ENCODE data around the gene SCO2.

The SCO2 gene, protein sequence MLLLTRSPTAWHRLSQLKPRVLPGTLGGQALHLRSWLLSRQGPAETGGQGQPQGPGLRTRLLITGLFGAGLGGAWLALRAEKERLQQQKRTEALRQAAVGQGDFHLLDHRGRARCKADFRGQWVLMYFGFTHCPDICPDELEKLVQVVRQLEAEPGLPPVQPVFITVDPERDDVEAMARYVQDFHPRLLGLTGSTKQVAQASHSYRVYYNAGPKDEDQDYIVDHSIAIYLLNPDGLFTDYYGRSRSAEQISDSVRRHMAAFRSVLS

DNA sequence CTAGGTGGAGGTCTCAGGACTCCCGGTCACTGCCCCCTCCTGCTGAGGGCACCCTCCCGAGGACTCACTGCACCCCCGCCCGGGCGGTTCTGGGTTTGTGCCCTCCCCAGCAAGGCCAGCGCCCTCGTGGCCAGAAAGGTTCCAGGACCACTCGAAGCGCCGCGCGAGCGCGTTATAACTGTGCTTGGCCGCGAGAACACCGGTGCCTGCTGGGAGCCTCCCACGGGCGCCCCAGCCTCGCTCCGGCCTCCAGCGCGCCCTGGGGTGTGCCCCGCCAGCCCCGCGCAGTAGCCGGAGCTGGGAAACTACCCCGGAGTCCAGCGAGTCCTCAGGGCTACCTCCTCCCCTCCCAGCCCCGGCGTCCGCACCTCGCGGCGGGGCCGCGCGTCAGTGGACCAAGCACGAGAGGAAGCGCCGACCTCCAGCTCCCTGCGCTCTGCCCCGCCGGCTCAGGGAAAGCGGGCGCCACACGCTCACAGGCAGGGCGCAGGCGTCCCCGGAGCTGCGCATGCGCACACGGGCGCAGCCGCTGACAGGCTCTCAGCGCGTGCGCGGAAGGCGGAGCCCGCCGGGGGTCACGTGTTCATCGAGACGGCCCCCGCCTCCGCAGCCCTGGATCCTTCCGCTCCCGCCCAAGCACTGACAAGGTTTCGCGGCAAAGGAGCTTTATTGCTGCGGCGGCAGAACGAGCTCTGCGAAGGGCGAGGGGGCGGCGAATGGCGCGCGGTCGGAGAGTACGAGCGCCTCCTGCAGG is at the start of gene SCO2:
SCO2 (minus strand) TSS at position 495 of the 754 bp plus-strand sequence. CDS start 1,187 bp downstream, outside the sequence.
- Histone ChIP-seq H3K27me3 (ENCODE audit: control insufficient read depth, insufficient read depth, low read length) (no peaks in the 10 kb centered on the region), H3K4me1 (ENCODE audit: control insufficient read depth, insufficient read depth, low read length) (peaks cover 41% of the 10 kb centered on the region), H3K4me3 (ENCODE audit: low read length) (peak within 1 kb of the TSS; percentile 50), H3K36me3 (ENCODE audit: control insufficient read depth, insufficient read depth, low read length) (peaks cover 19% of the 10 kb centered on the region), H3K9ac (ENCODE audit: low read length) (peak within 1 kb of the TSS; percentile 70), H3K9me3 (ENCODE audit: control insufficient read depth, low read length) (no peaks in the 10 kb centered on the region)

DNA sequence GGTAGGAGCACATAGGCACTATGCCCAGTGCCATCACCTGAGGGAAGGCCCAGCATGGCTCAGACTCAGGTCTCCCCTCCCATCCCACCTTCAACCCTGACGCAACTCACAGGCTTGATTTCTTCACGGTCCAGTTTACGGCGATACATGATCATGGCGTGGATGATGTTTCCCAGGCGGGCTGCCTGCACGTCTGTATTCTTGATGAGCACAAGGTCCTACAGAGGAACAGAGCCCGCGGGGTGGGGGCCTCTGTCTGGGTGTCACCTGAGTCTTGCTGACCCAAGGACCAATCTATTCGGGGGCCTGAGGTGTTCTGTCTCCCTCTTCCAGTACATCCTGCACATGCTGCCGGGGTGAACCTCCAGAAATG is 49.0 kb upstream of the SCO2 start:
- Histone ChIP-seq H3K4me1 (ENCODE audit: control insufficient read depth, insufficient read depth, low read length) (peaks cover 15% of the 10 kb centered on the region), H3K4me3 (ENCODE audit: low read length) (no peak overlapping the region), H3K9ac (ENCODE audit: low read length) (no peak overlapping the region), H3K9me3 (ENCODE audit: control insufficient read depth, low read length) (no peaks in the 10 kb centered on the region), H3K36me3 (ENCODE audit: control insufficient read depth, insufficient read depth, low read length) (no peaks in the 10 kb centered on the region), H3K27me3 (ENCODE audit: control insufficient read depth, insufficient read depth, low read length) (peaks cover 7% of the 10 kb centered on the region)

DNA sequence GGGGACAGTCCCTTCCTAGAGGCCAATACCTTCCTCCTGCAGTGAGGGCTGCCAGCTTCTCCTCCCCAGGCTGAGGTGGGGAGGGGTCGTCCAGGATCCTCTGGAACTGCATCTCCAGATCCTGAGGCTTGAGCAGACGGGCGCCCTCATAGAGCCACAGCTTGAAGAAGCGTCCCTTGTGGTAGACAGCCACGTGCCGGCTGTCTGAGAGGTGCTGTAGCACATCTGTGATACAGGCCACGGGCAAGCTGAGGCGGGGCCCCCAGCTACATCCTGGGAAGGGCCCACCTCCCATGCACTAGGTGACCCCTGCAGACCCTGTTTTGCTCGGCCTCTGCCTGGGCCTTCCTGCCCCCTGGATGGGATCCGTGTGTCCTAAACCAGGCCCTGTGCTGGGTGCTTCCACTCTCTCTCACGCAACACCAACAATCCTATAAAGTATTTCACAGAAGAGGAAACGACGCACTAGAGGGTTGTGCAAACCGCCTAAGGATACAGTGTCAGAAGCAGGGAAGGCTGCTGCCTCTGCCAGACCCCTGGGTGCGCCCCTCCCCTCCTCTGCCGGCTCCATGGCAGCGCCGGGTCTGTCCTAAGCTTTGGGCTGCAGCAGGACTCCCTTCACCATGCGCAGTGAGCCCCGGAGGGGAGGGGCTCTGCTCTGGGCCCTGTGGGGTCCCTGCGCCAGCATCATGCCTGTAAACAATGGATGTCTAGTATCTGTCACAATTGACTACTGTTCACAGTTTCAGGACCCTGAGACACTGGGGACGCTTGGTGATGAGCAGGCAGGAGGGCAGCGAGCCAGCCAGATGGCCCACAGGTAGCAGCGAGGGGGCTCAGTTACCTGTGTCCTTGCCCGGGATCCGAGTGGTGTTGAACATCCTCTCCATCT is 48.3 kb upstream of the SCO2 start:
- H3K9ac ChIP-seq (ENCODE audit: low read length) = no peak overlapping the region
- no peak overlapping the region for H3K4me3 ChIP-seq (ENCODE audit: low read length)
- no peaks in the 10 kb centered on the region for H3K36me3 ChIP-seq (ENCODE audit: control insufficient read depth, insufficient read depth, low read length)
- H3K4me1 ChIP-seq (ENCODE audit: control insufficient read depth, insufficient read depth, low read length) = peaks cover 19% of the 10 kb centered on the region
- H3K27me3 ChIP-seq (ENCODE audit: control insufficient read depth, insufficient read depth, low read length) = peaks cover 7% of the 10 kb centered on the region
- H3K9me3 ChIP-seq (ENCODE audit: control insufficient read depth, low read length) = no peaks in the 10 kb centered on the region

DNA sequence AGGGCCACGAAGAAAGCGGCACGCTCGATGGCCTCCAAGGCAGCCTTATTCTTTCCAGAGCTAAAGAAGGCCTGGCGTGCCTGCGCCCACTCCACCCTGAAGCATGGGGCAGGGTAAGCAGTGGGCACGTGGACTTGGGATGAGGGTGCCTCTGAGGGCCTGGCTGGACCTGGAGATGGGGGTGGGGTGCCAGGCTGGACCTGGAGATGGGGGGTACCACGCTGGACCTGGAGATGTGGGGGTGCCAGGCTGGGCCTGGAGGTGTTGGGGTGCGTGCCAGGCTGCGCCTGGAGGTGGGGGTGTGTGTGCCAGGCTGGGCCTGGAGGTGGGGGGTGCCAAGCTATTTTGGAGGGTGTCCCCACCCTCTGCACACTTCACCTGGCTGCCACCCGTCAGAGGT is 47.6 kb upstream of the SCO2 start:
- no peaks in the 10 kb centered on the region for H3K9me3 ChIP-seq (ENCODE audit: control insufficient read depth, low read length)
- no peak overlapping the region for H3K9ac ChIP-seq (ENCODE audit: low read length)
- peaks cover 6% of the 10 kb centered on the region for H3K27me3 ChIP-seq (ENCODE audit: control insufficient read depth, insufficient read depth, low read length)
- H3K36me3 ChIP-seq (ENCODE audit: control insufficient read depth, insufficient read depth, low read length) = no peaks in the 10 kb centered on the region
- H3K4me1 ChIP-seq (ENCODE audit: control insufficient read depth, insufficient read depth, low read length) = peaks cover 19% of the 10 kb centered on the region
- no peak overlapping the region for H3K4me3 ChIP-seq (ENCODE audit: low read length)

DNA sequence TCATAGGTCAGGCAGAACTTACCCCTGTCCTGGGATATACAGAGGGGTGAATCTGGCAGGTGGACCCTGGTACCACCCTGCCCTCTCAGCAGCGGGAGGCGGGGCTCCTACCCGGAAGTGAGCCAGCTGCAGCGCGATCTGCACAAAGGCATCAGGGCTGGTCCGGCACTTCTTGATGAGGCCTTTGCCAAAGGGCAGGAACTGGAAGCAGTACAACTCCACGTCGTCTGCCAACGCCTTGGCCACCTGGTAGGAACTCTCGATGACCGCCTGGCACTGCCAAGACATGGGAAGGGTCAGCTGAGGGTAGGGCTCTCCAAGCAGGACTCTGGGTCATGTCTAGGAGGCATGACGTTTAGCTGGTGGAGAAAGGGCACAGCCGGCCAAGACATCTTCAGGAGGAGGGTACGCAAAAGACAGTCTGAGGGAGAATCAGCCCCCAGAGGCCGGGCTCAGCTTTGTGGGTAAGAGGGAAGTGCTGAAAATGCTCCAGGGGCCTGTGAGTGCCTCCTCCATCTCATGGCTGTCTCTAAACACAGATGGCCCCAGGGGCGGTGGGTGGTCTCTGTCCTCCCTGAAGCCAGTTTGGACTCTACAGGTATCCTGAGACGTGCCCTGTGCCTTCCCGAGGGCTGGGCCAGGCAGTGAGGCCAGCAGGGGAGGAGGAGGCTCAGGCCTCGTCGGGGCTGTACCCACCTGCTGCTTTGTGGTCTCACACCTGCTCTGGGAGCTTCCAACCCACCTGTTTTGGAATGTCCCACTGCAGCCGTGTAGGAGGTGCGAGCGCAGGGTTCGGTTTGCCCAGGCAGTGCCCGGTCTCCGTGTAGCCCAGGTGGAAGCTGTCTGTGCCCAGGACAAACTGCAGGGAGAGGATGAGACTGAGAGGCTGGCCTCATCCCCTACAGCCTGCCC is 46.1 kb upstream of the SCO2 start:
- Histone ChIP-seq H3K4me1 (ENCODE audit: control insufficient read depth, insufficient read depth, low read length) (peaks cover 22% of the 10 kb centered on the region), H3K4me3 (ENCODE audit: low read length) (no peak overlapping the region), H3K9me3 (ENCODE audit: control insufficient read depth, low read length) (no peaks in the 10 kb centered on the region), H3K27me3 (ENCODE audit: control insufficient read depth, insufficient read depth, low read length) (no peaks in the 10 kb centered on the region), H3K9ac (ENCODE audit: low read length) (no peak overlapping the region), H3K36me3 (ENCODE audit: control insufficient read depth, insufficient read depth, low read length) (no peaks in the 10 kb centered on the region)

DNA sequence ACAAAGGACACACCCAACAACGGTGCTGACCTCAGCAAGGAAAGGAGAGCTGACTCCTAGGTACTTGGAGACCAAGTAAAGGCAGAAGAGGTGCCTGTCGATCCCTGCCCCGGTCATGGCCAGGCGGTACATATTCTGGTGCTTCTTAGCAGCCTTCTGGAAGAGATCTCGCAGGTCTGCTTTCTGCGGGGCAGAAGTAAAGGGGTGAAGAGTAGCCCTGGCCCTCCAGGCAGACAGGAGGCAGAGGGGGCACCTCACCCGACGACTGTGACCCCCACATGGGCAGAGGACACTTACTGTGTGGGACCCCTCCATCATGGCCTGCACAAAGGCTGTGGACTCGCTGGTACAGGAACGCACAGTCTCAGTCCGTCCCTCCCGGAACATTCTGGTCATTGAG is 45.5 kb upstream of the SCO2 start:
- Histone ChIP-seq H3K4me3 (ENCODE audit: low read length) (no peak overlapping the region), H3K9me3 (ENCODE audit: control insufficient read depth, low read length) (no peaks in the 10 kb centered on the region), H3K4me1 (ENCODE audit: control insufficient read depth, insufficient read depth, low read length) (peaks cover 22% of the 10 kb centered on the region), H3K9ac (ENCODE audit: low read length) (no peak overlapping the region), H3K27me3 (ENCODE audit: control insufficient read depth, insufficient read depth, low read length) (no peaks in the 10 kb centered on the region), H3K36me3 (ENCODE audit: control insufficient read depth, insufficient read depth, low read length) (no peaks in the 10 kb centered on the region)

DNA sequence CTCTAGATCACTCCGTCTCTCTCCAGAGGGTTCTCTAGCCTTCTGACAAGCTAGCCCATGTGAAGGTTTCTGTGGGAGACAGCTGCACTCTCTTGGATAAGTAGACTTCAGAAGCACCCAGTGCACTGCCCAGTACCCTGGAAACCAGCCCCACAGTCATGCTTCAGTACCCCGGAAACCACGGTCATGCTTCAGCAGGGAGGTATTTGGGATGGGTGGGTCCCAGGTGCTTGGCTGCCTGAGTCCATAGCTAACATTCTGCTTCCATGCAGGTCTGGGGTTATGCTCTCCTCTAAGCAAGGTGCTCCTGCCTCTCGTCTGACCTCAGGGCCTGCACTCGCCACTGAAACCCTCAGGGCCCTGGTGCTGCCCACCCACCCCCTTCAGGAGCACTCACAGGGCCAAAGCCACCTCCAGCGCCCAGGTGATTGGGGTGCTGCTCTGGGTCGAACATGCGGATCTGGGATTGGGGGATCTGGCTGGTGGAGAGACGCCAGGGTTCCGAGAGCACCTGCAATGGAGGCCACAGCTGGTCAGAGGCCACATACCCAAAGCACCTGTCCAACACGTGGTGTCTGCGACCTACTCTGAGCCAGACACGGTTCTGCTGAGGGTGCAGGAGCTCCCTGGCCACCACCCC is 44.6 kb upstream of the SCO2 start:
- H3K27me3 ChIP-seq (ENCODE audit: control insufficient read depth, insufficient read depth, low read length) = no peaks in the 10 kb centered on the region
- no peak overlapping the region for H3K9ac ChIP-seq (ENCODE audit: low read length)
- H3K4me3 ChIP-seq (ENCODE audit: low read length) = no peak overlapping the region
- H3K4me1 ChIP-seq (ENCODE audit: control insufficient read depth, insufficient read depth, low read length) = peaks cover 22% of the 10 kb centered on the region
- no peaks in the 10 kb centered on the region for H3K36me3 ChIP-seq (ENCODE audit: control insufficient read depth, insufficient read depth, low read length)
- no peaks in the 10 kb centered on the region for H3K9me3 ChIP-seq (ENCODE audit: control insufficient read depth, low read length)

DNA sequence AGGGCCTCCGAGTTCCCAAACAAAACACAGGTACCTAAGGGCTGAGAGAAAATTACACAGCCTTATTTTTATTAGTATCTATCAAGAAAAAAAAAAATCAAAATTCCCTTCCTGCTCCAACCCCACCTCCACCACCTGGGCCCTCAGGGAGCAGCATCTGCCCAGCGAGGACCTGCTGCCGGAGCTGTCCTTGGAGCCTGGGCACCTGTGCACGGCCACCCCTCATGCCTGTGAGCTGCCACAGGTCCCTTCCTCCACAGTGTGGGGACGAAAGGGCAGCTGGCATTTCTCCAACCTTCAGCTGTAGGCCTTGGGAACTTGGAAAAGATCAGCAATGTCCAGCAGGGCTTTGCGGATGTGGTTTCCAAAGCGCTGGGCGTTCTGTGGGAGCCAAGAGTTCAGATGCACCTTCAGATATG is 43.7 kb upstream of the SCO2 start:
- Histone ChIP-seq H3K9ac (ENCODE audit: low read length) (no peak overlapping the region), H3K4me1 (ENCODE audit: control insufficient read depth, insufficient read depth, low read length) (peaks cover 29% of the 10 kb centered on the region), H3K9me3 (ENCODE audit: control insufficient read depth, low read length) (no peaks in the 10 kb centered on the region), H3K4me3 (ENCODE audit: low read length) (no peak overlapping the region), H3K36me3 (ENCODE audit: control insufficient read depth, insufficient read depth, low read length) (no peaks in the 10 kb centered on the region), H3K27me3 (ENCODE audit: control insufficient read depth, insufficient read depth, low read length) (no peaks in the 10 kb centered on the region)

DNA sequence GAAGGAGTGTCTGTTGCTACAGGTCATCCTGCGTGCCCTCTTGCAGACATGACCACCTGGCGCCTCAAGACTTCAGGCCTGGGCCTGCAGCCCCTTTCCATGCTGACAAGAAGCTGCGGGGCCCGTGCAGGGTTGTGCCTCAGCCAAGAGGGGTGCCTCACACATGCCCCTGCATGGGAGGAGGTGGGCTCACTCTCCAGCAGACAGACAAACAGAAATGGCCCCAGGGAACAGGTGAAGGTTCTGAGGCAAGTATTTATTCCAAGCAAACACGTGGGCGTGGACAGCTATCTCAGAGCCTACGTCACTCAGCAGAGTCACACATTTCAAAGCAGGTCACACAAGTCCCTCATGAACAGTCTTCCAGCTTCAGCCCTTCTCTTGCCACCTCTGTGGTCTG is 43.2 kb upstream of the SCO2 start:
- Histone ChIP-seq H3K9me3 (ENCODE audit: control insufficient read depth, low read length) (no peaks in the 10 kb centered on the region), H3K4me1 (ENCODE audit: control insufficient read depth, insufficient read depth, low read length) (peaks cover 33% of the 10 kb centered on the region)

DNA sequence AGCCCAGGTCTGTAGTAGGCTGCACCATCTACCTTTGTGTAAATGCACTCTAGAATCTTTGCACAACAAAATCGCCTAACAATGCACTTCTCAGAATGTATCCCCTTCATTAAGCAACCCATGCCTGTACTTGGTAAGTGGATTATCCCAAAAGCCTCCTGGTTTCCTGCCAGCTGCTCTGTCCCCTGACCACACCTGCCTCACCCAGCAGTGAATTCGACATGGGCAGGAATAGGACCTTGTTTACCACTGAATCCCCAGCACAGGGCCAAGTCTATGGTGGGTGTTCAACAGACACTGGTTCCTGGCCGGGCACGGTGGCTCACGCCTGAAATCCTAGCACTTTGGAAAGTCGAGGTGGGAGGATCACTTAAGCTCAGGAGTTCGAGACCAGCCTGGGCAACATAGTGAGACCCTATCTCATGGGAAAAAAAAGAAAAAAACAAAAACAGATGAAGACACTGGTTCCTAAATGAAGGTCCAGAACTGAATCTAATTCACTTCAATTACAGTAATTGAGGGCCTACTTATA is 42.4 kb upstream of the SCO2 start:
- no peaks in the 10 kb centered on the region for H3K9me3 ChIP-seq (ENCODE audit: control insufficient read depth, low read length)
- no peak overlapping the region for H3K9ac ChIP-seq (ENCODE audit: low read length)
- H3K36me3 ChIP-seq (ENCODE audit: control insufficient read depth, insufficient read depth, low read length) = no peaks in the 10 kb centered on the region
- H3K27me3 ChIP-seq (ENCODE audit: control insufficient read depth, insufficient read depth, low read length) = no peaks in the 10 kb centered on the region
- no peak overlapping the region for H3K4me3 ChIP-seq (ENCODE audit: low read length)
- peaks cover 39% of the 10 kb centered on the region for H3K4me1 ChIP-seq (ENCODE audit: control insufficient read depth, insufficient read depth, low read length)

More for the DNA sequence above, 43.2 kb upstream of the SCO2 start:
- no peak overlapping the region for H3K9ac ChIP-seq (ENCODE audit: low read length)
- no peaks in the 10 kb centered on the region for H3K36me3 ChIP-seq (ENCODE audit: control insufficient read depth, insufficient read depth, low read length)
- no peak overlapping the region for H3K4me3 ChIP-seq (ENCODE audit: low read length)
- H3K27me3 ChIP-seq (ENCODE audit: control insufficient read depth, insufficient read depth, low read length) = no peaks in the 10 kb centered on the region

DNA sequence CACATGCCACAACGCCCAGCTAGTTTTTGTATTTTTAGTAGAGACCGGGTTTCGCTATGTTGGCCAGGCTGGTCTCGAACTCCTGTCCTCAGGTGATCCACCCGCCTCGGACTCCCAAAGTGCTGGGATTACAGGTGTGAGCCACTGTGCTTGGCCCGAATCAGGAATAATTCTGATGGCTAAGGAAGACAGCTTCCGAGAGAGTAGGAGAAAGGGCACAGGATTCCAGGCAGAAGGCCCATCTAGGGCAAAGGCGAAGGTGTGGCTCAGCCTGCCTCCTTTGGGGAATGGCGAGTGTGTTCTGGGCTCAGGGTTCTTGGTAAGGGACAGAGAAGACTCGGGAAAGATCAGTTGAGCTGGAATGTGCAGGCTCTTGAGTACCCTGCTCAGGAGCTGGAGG is 38.9 kb upstream of the SCO2 start:
- no peaks in the 10 kb centered on the region for H3K36me3 ChIP-seq (ENCODE audit: control insufficient read depth, insufficient read depth, low read length)
- H3K27me3 ChIP-seq (ENCODE audit: control insufficient read depth, insufficient read depth, low read length) = peaks cover 2% of the 10 kb centered on the region
- peaks cover 33% of the 10 kb centered on the region for H3K4me1 ChIP-seq (ENCODE audit: control insufficient read depth, insufficient read depth, low read length)
- no peaks in the 10 kb centered on the region for H3K9me3 ChIP-seq (ENCODE audit: control insufficient read depth, low read length)
- H3K9ac ChIP-seq (ENCODE audit: low read length) = peak overlapping the region; percentile 19
- no peak overlapping the region for H3K4me3 ChIP-seq (ENCODE audit: low read length)

Measured in mucosa of stomach (tissue), 1 donor.